HCT116 (cell line): Measurements from ENCODE around the gene MDP1. TPM values are rescaled to one million over a fixed set of nuclear protein-coding genes. Genes with fewer than 3 reads are reported as not detected.

Source experiments
- ATAC-seq: fragments of 200-7000 bp; cut with Tn5 transposase; 2 replicates; pipeline ENCODE4 v1.9.1; 2020; ENCODE audit warnings: mild to moderate bottlenecking, moderate library complexity
- BruUV-seq: library from RNA; stranded (reverse); fragments of 400-500 nt; replicated peaks from 2 replicates; lab custom pipeline; 2021; lab: Mats Ljungman, UMichigan
- CTCF ChIA-PET: fragments of 300-600 bp; sonication (Branson Sonifier 250); formaldehyde crosslinking; loops from one replicate; lab custom pipeline; 2021; ENCODE audit warnings: antibody characterized with exemption; lab: Charles Lee
- POLR2A ChIA-PET: fragments of 300-600, 350-600 bp; sonication (Branson Sonifier 250); formaldehyde crosslinking; loops from one replicate; lab custom pipeline; 2021; ENCODE audit warnings: antibody characterized with exemption; lab: Charles Lee
- RAD21 ChIA-PET, 2 experiments: fragments of 300-600 bp; sonication (Branson Sonifier 250); formaldehyde crosslinking; loops; one replicate each; lab custom pipeline; 2023; ENCODE audit warnings: low total read pairs in 2 of 2; ENCODE audit not compliant: uncharacterized antibody in 2 of 2, unreplicated experiment in 2 of 2, low non-redundant PET in 1 of 2; lab: Charles Lee
- DNase-seq: peaks from one replicate; pipeline ENCODE4 v3.0.0-alpha.2; 2010; ENCODE audit warnings: low read depth, low spot score
- H2AFZ ChIP-seq: fragments of 200-600 bp; shearing (Covaris generic), sonication (generic); 2 replicates; pipeline ENCODE4 v1.6.1; 2017; ENCODE audit warnings: low read depth, mixed run types, mixed read lengths, antibody characterized with exemption, low read length; ENCODE audit not compliant: poor library complexity, severe bottlenecking
- H3K27ac ChIP-seq: 2 replicates; pipeline ENCODE4 v1.5.1; 2012; ENCODE audit warnings: low read depth, low read length
- H3K27me3 ChIP-seq: fragments of 200-600 bp; sonication (generic); 2 replicates; pipeline ENCODE4 v1.6.1; 2016; ENCODE audit warnings: mixed run types, low read length, mixed read lengths; ENCODE audit not compliant: insufficient read depth
- H3K36me3 ChIP-seq, 2 experiments: fragments of 200-500 bp in 1 of 2; fragments of 200-600 bp in 1 of 2; sonication (Bioruptor generic) in 1 of 2; sonication (generic) in 1 of 2; 2 replicates each; pipeline versions ENCODE4 v1.5.1 to v1.6.1; 2014 to 2016; ENCODE audit warnings: low read length in 2 of 2, inconsistent platforms in 1 of 2, mixed read lengths in 1 of 2, mixed run types in 1 of 2; ENCODE audit not compliant: insufficient read depth in 2 of 2, control insufficient read depth in 1 of 2
- H3K4me1 ChIP-seq, 2 experiments: fragments of 200-600 bp in 1 of 2; sonication (generic) in 1 of 2; 2 replicates each; pipeline versions ENCODE4 v1.5.1 to v1.6.1; 2012 to 2017; ENCODE audit warnings: low read length in 2 of 2, inconsistent platforms in 1 of 2, mild to moderate bottlenecking in 1 of 2, mixed read lengths in 1 of 2, mixed run types in 1 of 2, moderate library complexity in 1 of 2; ENCODE audit not compliant: insufficient read depth in 2 of 2, control insufficient read depth in 1 of 2
- H3K4me2 ChIP-seq: fragments of 200-600 bp; sonication (generic); 2 replicates; pipeline ENCODE4 v1.6.1; 2017; ENCODE audit warnings: mixed run types, low read length, mixed read lengths
- H3K4me3 ChIP-seq, 2 experiments: fragments of 200-600 bp in 1 of 2; sonication (generic) in 1 of 2; replicated peaks in 1 of 2; 2 replicates each; pipeline ENCODE4 v1.5.1; 2011 to 2016; ENCODE audit warnings: low read length in 2 of 2, control low read depth in 1 of 2, low read depth in 1 of 2, mild to moderate bottlenecking in 1 of 2, mixed read lengths in 1 of 2, mixed run types in 1 of 2
- H3K79me2 ChIP-seq: fragments of 200-600 bp; sonication (generic); 2 replicates; pipeline ENCODE4 v1.6.1; 2017; ENCODE audit warnings: mild to moderate bottlenecking, mixed run types, low read length, moderate library complexity, mixed read lengths; ENCODE audit not compliant: insufficient read depth
- H3K9ac ChIP-seq: fragments of 200-600 bp; sonication (generic); 2 replicates; pipeline ENCODE4 v1.6.1; 2016; ENCODE audit warnings: low read length, mixed read lengths
- H3K9me2 ChIP-seq: fragments of 200-600 bp; sonication (generic), shearing (Covaris generic); 2 replicates; pipeline ENCODE4 v1.6.1; 2017; ENCODE audit warnings: mixed run types, mild to moderate bottlenecking, moderate library complexity; ENCODE audit not compliant: insufficient read depth
- H3K9me3 ChIP-seq, 2 experiments: fragments of 200-500 bp in 1 of 2; fragments of 200-600 bp in 1 of 2; sonication (Bioruptor generic) in 1 of 2; sonication (generic) in 1 of 2; 2 replicates each; pipeline ENCODE4 v1.6.1; 2014 to 2017; ENCODE audit warnings: low read length in 2 of 2, mixed read lengths in 2 of 2, inconsistent platforms in 1 of 2, low read depth in 1 of 2, mild to moderate bottlenecking in 1 of 2, mixed run types in 1 of 2, moderate library complexity in 1 of 2; ENCODE audit not compliant: control insufficient read depth in 1 of 2, insufficient read depth in 1 of 2
- H4K20me1 ChIP-seq: fragments of 200-600 bp; sonication (generic), shearing (Covaris generic); 2 replicates; pipeline ENCODE4 v1.6.1; 2017; ENCODE audit warnings: mixed run types, mild to moderate bottlenecking, moderate library complexity; ENCODE audit not compliant: insufficient read depth
- CBX3 ChIP-seq: IDR thresholded peaks from 2 replicates; pipeline ENCODE4 v1.6.1; 2012; ENCODE audit warnings: low read depth
- CEBPB ChIP-seq: IDR thresholded peaks from 2 replicates; pipeline ENCODE4 v1.6.1; 2012; ENCODE audit warnings: low read depth
- EZH2 ChIP-seq: fragments of 200-600 bp; sonication (generic); IDR thresholded peaks from 2 replicates; pipeline ENCODE4 v1.6.1; 2017; ENCODE audit warnings: antibody characterized with exemption, mixed run types
- EZH2phosphoT487 ChIP-seq: fragments of 200-600 bp; IDR thresholded peaks from 2 replicates; pipeline ENCODE4 v1.6.1; 2018; ENCODE audit warnings: antibody characterized with exemption, borderline replicate concordance
- FOSL1 ChIP-seq: IDR thresholded peaks from 2 replicates; pipeline ENCODE4 v1.6.1; 2012; ENCODE audit warnings: low read depth
- JUND ChIP-seq: IDR thresholded peaks from 2 replicates; pipeline ENCODE4 v1.6.1; 2012
- POLR2AphosphoS5 ChIP-seq: IDR thresholded peaks from 2 replicates; pipeline ENCODE4 v1.6.1; 2011; ENCODE audit warnings: mild to moderate bottlenecking, low read depth, low read length, moderate library complexity
- REST ChIP-seq: IDR thresholded peaks from 2 replicates; pipeline ENCODE4 v1.6.1; 2012; ENCODE audit warnings: low read depth
- TCF7L2 ChIP-seq: IDR thresholded peaks from 2 replicates; pipeline ENCODE4 v1.7.0; 2011; ENCODE audit warnings: borderline replicate concordance, inconsistent platforms; ENCODE audit not compliant: insufficient read depth, insufficient read length; ENCODE audit errors: extremely low read depth
- ZBTB33 ChIP-seq: IDR thresholded peaks from 2 replicates; pipeline ENCODE4 v1.6.1; 2011; ENCODE audit warnings: mild to moderate bottlenecking, low read length, moderate library complexity; ENCODE audit not compliant: insufficient replicate concordance; ENCODE audit errors: extremely low read depth
- ZFX ChIP-seq: fragments of 450-650 bp; IDR thresholded peaks from 2 replicates; pipeline ENCODE4 v1.6.1; 2017
- intact Hi-C: fragments of 100-400 bp; cut with micrococcal nuclease; formaldehyde crosslinking; loops from 2 replicates; pipeline ENCODE4 v1.10.0; 2022
- total RNA-seq: library from RNA; stranded (reverse); gene quantifications from one replicate; pipeline ENCODE4 v1.2.1, GENCODE V29; 2021; ENCODE audit not compliant: unreplicated experiment

Gene MDP1
- total RNA-seq, 1 experiment from 2014 or later: 15.9 TPM

GRCh38 chr14:24219521-24219920 lies 3.7 kb upstream of the MDP1 start:
- Histone ChIP-seq H3K9me3 (no peaks in the 10 kb centered on the region), H2AFZ (no peak overlapping the region), H4K20me1 (no peaks in the 10 kb centered on the region), H3K4me3 (no peak overlapping the region), H3K4me2 (no peak overlapping the region), H3K36me3 (peaks cover 0 to 2% of the 10 kb centered on the region in 2 experiments; a peak in 1 of 4 replicates), H3K27me3 (no peaks in the 10 kb centered on the region), H3K27ac (no peak overlapping the region), H3K79me2 (peaks cover 54% of the 10 kb centered on the region), H3K9ac (no peak overlapping the region), H3K4me1 (peaks cover 13 to 14% of the 10 kb centered on the region in 2 experiments), H3K9me2 (no peaks in the 10 kb centered on the region)
- no peak for DNase-seq
- BruUV-seq: no TSS peak
- RAD21 ChIA-PET: interaction anchor here in 1 of 2 experiments (0.7 kb wide), 1 partner anchor 29 kb away, joined by 7 read pairs; no protein-coding TSS in a partner anchor
- no peak for ATAC-seq
- TF ChIP-seq ZBTB33 (no peak), EZH2phosphoT487 (no peak), ZFX (no peak), FOSL1 (no peak), TCF7L2 (no peak), EZH2 (no peak), REST (no peak), CEBPB (no peak), CBX3 (no peak), POLR2AphosphoS5 (no peak), JUND (no peak)
- intact Hi-C loops: loop anchor here (10.0 kb wide), 1 partner anchor 215 kb away; no protein-coding TSS in a partner anchor
- POLR2A ChIA-PET: no interaction called here
- CTCF ChIA-PET: interaction anchor here (0.7 to 0.8 kb wide), 3 partner anchors 89 to 1810 kb away, joined by 3 to 4 read pairs (median 3); no protein-coding TSS in a partner anchor
